HG03565 (cell line): ENCODE data around the gene VEGFB.

Source experiments
- ATAC-seq: cut with Tn5 transposase; IDR thresholded peaks from one replicate; pipeline ENCODE4 v1.9.1; 2021; ENCODE audit warnings: mild to moderate bottlenecking, moderate library complexity; ENCODE audit not compliant: unreplicated experiment

Gene VEGFB

GRCh38 chr11:64230171-64230984, 4.0 kb upstream of the VEGFB start, which contains the start of gene DNAJC4:
TSS of gene DNAJC4 (plus strand) at chr11:64230548. CDS start at chr11:64230855, 307 bp downstream.
- peak; percentile 33 for ATAC-seq

- no peak for ATAC-seq
These were observed 3.4 kb upstream of the VEGFB start for GRCh38 chr11:64230985-64231365.

DNA sequence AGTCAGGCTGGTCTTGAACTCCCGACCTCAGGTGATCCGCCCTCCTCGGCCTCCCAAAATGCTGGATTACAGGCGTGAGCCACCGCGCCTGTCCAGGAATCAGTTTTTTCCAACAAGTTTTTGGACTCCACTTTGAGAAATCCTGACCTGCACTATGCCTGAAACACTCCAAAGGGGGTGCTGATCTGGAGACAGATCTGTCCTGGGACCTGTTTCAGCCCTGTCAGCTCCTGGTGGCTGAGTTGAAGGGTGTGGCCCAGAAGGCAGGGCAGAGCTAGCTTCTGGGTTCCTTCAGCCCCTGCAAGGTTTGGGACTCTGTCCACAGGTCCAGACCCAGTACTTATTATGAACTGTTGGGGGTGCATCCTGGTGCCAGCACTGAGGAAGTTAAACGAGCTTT, 2.8 kb upstream of the VEGFB start:
- ATAC-seq: no peak

- ATAC-seq: no peak
These were observed 2.0 kb upstream of the VEGFB start for GRCh38 chr11:64232182-64232966.

GRCh38 chr11:64232967-64233315, 1.4 kb upstream of the VEGFB start:
- ATAC-seq: no peak

GRCh38 chr11:64234647-64235379, 429 bp downstream of the VEGFB start:
- no peak for ATAC-seq

DNA sequence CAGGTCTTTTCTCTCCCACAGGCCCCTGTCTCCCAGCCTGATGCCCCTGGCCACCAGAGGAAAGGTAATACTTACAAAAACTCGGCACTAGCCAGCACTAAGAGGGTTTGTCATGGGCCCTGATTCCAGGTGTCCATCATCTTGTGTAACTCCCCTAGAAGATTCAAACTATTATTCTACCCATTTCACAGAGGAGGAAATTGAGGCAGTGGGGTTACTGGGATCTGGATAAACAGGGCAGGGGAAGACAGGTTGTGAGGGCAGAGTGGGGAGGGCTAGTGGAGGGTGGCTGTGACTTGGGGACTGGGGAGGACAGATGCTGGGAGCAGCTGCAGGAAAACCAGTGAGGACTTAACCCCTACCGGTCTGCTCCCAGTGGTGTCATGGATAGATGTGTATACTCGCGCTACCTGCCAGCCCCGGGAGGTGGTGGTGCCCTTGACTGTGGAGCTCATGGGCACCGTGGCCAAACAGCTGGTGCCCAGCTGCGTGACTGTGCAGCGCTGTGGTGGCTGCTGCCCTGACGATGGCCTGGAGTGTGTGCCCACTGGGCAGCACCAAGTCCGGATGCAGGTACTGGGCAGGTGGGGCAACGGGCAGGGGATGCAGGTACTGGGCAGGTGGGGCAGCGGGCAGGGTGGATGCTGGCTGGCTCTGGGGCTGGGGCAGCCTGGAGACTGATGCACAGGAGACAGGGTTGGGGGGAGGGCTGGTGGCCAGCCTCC, 1.2 kb downstream of the VEGFB start:
- ATAC-seq: no peak

- ATAC-seq: no peak
These were observed 3.1 kb downstream of the VEGFB start for GRCh38 chr11:64237484-64237951.

GRCh38 chr11:64238076-64238475, 3.7 kb downstream of the VEGFB start:
- ATAC-seq: no peak

DNA sequence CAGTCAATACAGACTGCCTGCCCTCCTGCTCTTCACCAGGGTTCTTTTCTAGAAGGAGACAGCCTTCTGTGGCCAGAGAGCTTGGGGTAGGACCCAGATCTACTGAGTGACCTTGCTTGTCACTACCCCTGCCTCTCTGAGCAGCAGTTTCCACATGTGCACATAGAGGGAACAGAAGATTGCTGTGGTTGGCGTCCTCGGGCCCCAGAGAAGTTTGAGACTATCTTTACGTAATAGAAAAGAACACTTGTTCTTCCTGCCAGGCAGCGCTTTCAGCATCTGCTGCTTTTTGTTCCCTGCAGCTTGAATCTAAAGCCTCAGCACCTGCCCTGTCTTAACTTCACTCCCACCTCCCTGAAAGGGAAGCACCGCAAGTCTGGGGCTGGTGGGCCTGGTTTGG, 4.6 kb downstream of the VEGFB start:
- no peak for ATAC-seq

DNA sequence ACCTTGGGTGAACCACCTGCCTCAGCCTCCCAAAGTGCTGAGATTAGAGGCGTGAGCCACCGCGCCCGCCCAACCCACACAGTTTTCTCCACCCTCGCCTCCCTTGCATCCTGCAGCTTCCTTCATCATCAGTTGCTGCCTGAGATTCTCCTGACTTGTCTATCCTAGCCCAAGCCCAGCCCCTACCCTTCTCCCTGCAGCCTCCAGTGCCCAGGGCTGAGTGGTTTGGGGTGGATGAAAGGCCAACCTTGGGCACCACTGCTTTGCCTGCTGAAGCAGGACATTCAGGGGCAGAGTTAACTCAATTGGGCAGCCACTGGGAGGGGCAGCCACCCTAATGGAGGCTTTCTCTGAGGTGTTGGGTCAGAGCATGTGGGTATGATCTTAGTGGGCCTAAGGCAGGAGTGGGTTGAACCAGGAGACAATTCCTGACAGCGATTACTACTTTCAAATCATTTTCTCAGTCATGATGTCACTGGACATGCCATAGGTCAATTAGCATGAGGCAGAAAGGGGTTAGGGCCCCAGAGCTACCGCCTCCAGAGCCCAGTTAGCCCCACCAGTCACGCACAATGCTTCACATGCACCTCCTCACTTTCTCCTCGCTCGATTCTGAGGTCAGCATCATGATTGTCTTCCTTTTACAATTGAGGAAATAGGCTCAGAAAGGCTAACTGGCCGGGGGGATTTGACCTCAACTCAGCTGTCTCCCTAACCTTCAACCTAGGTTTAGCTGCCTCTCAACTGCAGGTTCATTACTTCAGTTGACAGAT, 5.5 kb downstream of the VEGFB start:
- no peak for ATAC-seq

DNA sequence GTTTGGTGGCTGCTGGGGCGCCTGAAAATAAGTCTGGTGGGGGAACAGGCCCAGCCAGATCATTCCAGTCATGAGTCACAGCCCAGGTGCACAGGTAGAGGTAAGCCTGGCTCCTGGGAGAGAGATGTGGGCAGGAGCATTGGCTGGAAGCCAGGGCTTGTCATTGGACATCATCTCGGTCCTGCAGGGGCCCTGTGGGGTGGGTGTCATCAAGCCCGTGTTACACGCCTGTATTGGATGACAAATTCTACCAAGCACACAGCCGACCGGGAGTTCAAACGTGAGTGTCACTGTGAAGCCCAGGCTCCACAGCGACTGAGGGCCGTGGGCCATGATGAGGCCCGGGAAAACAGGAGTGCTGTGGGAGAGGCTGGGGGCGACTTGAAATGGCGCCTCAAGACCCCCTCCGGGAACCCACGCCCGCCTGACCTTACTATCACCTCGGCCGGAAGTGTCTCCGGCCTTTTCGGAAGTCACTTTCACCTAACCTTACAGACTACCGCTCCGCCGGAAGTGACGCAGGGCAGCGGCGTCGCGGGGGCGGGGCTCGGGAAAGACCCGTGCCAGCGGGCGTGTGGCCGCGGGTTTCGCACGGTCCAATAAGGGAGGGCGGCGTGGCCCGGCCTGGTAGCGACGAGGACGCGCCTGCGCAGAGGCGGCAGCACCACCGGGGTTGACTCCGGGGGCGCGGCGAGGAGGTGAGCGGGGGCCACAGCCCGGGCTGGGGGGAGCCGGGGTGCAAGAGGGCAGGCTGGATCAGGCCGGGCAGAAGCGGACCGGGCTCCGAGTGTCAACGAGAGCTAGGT, 6.3 kb downstream of the VEGFB start, which contains the start of gene FKBP2:
Gene FKBP2, plus strand, starts transcription at position 661 of the 806 bp plus-strand sequence. CDS start 1,293 bp downstream, outside the sequence.
- ATAC-seq: peak; percentile 45

GRCh38 chr11:64241241-64241490, 6.8 kb downstream of the VEGFB start:
- peak; percentile 53 for ATAC-seq

GRCh38 chr11:64241491-64242374, 7.3 kb downstream of the VEGFB start:
- peak; percentile 0 for ATAC-seq

DNA sequence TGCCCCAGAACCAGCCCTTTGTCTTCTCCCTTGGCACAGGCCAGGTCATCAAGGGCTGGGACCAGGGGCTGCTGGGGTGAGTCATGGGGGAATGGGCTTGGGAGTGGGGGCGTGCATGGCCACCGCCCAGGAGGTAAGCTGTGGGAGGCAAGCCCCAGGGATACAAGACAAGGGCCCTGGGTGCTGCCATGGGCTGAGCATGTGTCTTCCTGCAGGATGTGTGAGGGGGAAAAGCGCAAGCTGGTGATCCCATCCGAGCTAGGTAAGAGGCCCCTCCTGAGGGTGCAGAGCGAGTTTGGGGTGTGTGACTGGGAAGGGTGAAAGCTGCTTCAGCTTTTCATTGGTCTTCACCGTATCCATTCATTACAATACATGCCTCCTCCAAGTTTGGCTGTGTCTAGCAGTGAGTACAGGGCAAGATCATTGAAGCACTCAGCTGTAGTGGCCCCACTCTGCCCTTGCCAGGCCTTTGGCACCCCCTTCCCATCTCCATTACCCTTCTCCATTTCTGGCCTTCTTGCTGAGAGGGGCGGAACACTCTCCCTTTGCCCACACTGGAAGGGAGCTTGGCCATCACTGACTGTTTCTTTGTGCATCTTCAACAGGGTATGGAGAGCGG, 9.0 kb downstream of the VEGFB start:
- no peak for ATAC-seq

DNA sequence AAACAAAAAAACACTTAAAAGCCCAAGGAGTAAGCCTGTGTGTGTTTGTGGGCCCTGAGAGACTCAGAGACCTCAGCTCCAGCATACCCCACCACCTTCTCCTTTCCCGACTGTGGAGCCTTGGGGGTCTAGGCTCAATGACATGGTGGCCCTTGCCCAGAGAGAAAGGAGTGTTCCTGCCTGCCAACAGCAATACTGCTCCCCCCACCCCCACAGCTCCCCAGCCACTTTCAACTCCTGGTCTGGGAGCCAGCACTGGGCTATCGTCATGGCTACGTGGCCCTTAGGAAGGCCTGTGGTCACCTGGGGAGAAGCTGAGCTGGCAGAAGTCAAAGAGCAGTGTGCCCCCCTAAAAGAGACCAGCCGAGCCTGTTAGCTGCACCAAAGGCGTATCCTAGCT, 9.7 kb downstream of the VEGFB start:
- no peak for ATAC-seq

DNA sequence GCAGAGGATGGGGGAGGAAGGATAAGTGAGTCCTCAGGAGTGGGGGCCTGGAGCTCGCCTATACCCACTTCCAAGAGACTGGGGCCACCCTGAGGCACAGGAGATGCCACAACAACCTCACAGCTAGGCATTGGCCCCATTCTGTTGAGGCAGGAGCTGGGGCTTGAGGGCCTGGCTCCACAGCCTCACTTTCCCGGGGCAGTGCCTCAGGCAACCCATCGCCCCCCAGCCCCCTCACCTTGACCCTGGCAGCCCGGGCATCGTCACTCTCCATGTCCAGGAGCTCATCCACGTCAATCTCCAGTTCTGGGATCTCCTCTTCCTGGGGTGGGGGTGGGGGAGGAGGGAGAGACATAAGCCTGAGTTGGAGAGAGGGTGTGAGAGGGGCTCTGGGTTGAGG, 10.6 kb downstream of the VEGFB start:
- no peak for ATAC-seq

GRCh38 chr11:64245401-64245796, 11.0 kb downstream of the VEGFB start:
- ATAC-seq: no peak
